Fibroblast of lung (primary cell): ENCODE results near the gene KRT23. TPM values are rescaled to one million over a fixed set of nuclear protein-coding genes. Genes with fewer than 3 reads are reported as not detected.

Experiments
- DNase-seq, 2 donors: peaks; one replicate each; pipeline versions ENCODE4 v3.0.0 to v3.0.0-alpha.2; 2010; ENCODE audit warnings: low read depth in 2 of 2
- H2AFZ ChIP-seq: 2 replicates; pipeline ENCODE4 v1.5.1; 2012; ENCODE audit warnings: low read length, control low read depth, inconsistent platforms
- H3K27ac ChIP-seq: 2 replicates; pipeline ENCODE4 v1.5.1; 2011; ENCODE audit warnings: low read length, control low read depth; ENCODE audit not compliant: insufficient read depth
- H3K27me3 ChIP-seq: 2 replicates; pipeline ENCODE4 v1.5.1; 2011; ENCODE audit warnings: mild to moderate bottlenecking, low read length; ENCODE audit not compliant: control insufficient read depth, insufficient read depth
- H3K36me3 ChIP-seq: 2 replicates; pipeline ENCODE4 v1.5.1; 2011; ENCODE audit warnings: low read length; ENCODE audit not compliant: control insufficient read depth, insufficient read depth
- H3K4me1 ChIP-seq: 2 replicates; pipeline ENCODE4 v1.5.1; 2011; ENCODE audit warnings: low read length; ENCODE audit not compliant: control insufficient read depth, insufficient read depth; ENCODE audit errors: extremely low read depth
- H3K4me2 ChIP-seq: 2 replicates; pipeline ENCODE4 v1.5.1; 2011; ENCODE audit warnings: low read length, control low read depth; ENCODE audit not compliant: insufficient read depth; ENCODE audit errors: extremely low read depth
- H3K4me3 ChIP-seq, 4 experiments: fragments of 200-600 bp in 1 of 4; sonication (generic) in 1 of 4; replicated peaks in 1 of 4; 2 replicates each; pipeline ENCODE4 v1.5.1; 2011 to 2016; ENCODE audit warnings: low read length in 4 of 4, low read depth in 3 of 4, mild to moderate bottlenecking in 3 of 4, control low read depth in 2 of 4, inconsistent platforms in 1 of 4, mixed read lengths in 1 of 4; ENCODE audit not compliant: insufficient read depth in 1 of 4; ENCODE audit errors: control extremely low read depth in 1 of 4
- H3K79me2 ChIP-seq: 2 replicates; pipeline ENCODE4 v1.5.1; 2012; ENCODE audit warnings: mild to moderate bottlenecking, low read length, inconsistent platforms; ENCODE audit not compliant: control insufficient read depth, insufficient read depth
- H3K9ac ChIP-seq: 2 replicates; pipeline ENCODE4 v1.5.1; 2011; ENCODE audit warnings: mild to moderate bottlenecking, low read length, control low read depth; ENCODE audit not compliant: insufficient read depth
- H3K9me3 ChIP-seq: 2 replicates; pipeline ENCODE4 v1.5.1; 2012; ENCODE audit warnings: low read depth, low read length; ENCODE audit not compliant: control insufficient read depth, insufficient read depth
- H4K20me1 ChIP-seq: 2 replicates; pipeline ENCODE4 v1.5.1; 2011; ENCODE audit warnings: low read length; ENCODE audit not compliant: control insufficient read depth, insufficient read depth; ENCODE audit errors: extremely low read depth
- CTCF ChIP-seq, 2 donors: IDR thresholded peaks in 1 of 2; conservative IDR thresholded peaks in 1 of 2; 1 replicate in 1 of 2; 2 replicates in 1 of 2; pipeline ENCODE4 v1.5.1; 2011 to 2012; ENCODE audit warnings: low read length in 2 of 2, control low read depth in 1 of 2, inconsistent platforms in 1 of 2, low read depth in 1 of 2, mild to moderate bottlenecking in 1 of 2
- EZH2 ChIP-seq: IDR thresholded peaks from 2 replicates; pipeline ENCODE4 v1.5.1; 2012; ENCODE audit warnings: low read length, control low read depth, mild to moderate bottlenecking; ENCODE audit errors: missing control alignments
- polyA plus RNA-seq, 2 donors: library from polyadenylated mRNA; depleted of rRNA in 1 of 2; stranded (reverse) in 1 of 2; unstranded in 1 of 2; fragments of >200 nt; gene quantifications; 2 replicates each; pipeline ENCODE4 v1.2.1, GENCODE V29; 2011 to 2012; ENCODE audit warnings: missing spikeins in 1 of 2
- total RNA-seq: library from RNA; depleted of rRNA; stranded (reverse); fragments of >200 nt; gene quantifications from 2 replicates; pipeline ENCODE4 v1.2.1, GENCODE V29; 2014

KRT23 gene
- total and polyA plus RNA-seq, 2 donors (not counting 1 experiment from before 2014, with no cell fraction given) = 0.17 TPM; not detected in 1

DNA sequence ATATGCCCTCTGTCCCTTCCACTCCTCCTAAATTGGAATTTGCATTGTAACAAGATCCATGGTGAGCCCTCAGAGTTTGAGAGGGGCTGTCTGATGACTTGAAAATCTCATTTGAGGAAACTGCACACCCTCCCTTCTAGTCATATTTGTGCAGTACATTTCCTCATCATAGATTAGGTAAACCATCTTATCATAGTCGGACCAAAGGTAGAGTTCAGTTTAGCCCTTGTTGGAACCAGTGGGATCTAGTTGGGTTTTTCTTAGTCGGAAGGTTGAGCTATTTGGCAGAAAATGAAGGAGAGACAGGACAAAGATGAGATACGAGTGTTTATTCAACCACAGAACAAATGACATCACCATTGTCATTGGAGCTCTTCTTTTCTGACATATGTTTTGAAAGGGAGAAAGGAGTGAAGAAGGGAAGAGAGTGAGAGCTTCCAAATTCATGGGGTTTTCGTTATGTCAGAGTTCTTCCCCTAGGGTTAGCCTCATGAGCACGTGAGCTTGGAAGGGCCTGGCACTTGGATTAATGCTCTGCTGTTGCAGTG is 36.6 kb downstream of the KRT23 start:
- Histone ChIP-seq H4K20me1 (no peaks in the 10 kb centered on the region), H3K4me3 (no peak overlapping the region), H3K9ac (no peak overlapping the region), H3K9me3 (no peaks in the 10 kb centered on the region), H3K4me1 (peaks cover 9% of the 10 kb centered on the region), H3K79me2 (no peaks in the 10 kb centered on the region), H3K36me3 (no peaks in the 10 kb centered on the region), H3K4me2 (no peak overlapping the region), H3K27me3 (no peaks in the 10 kb centered on the region), H2AFZ (no peak overlapping the region), H3K27ac (no peak overlapping the region)
- no peak for TF ChIP-seq CTCF (conservative IDR thresholded peaks at IDR 0.05 in 1 of 2, IDR thresholded peaks at IDR 0.05 in 1 of 2; ENCODE audit: low read depth in 1 of 2, low read length in 2 of 2)
- TF ChIP-seq EZH2 = no peak
- no peak for DNase-seq

DNA sequence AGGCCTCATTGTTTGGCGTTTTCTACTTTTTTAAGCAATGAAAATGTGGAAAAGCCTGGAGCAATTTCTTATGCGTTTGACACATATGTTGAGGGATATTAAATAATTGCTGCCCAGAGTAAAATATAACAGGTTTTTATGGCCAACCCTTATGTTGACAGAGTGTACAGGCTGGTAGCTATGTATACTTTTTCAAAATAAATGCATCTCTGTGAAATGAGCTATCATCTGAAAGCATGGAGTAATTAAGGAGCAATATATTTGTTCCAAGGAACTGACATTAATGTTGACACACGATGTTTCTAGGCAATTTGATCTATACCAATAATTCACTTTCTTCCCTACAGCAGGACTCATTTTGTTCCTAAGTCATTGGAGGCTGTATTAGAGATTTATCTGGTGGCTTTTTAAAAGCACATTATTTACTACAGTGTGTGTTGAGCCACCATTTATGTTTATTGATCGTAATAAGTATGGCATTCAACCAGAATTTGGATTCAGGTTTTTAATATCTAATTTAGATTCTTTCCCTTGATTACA is 40.5 kb downstream of the KRT23 start:
- H3K79me2 ChIP-seq = no peaks in the 10 kb centered on the region
- H3K9me3 ChIP-seq = no peaks in the 10 kb centered on the region
- DNase-seq = no peak
- H3K4me2 ChIP-seq = no peak overlapping the region
- no peak overlapping the region for H3K4me3 ChIP-seq
- no peak overlapping the region for H3K27ac ChIP-seq
- H3K36me3 ChIP-seq = no peaks in the 10 kb centered on the region
- peaks cover 17% of the 10 kb centered on the region for H3K27me3 ChIP-seq
- H4K20me1 ChIP-seq = no peaks in the 10 kb centered on the region
- no peak for TF ChIP-seq CTCF (conservative IDR thresholded peaks at IDR 0.05 in 1 of 2, IDR thresholded peaks at IDR 0.05 in 1 of 2; ENCODE audit: low read depth in 1 of 2, low read length in 2 of 2)
- no peak for TF ChIP-seq EZH2
- no peak overlapping the region for H3K9ac ChIP-seq
- H3K4me1 ChIP-seq = no peaks in the 10 kb centered on the region
- no peak overlapping the region for H2AFZ ChIP-seq

GRCh38 chr17:40895106-40895730 is 42.2 kb downstream of the KRT23 start:
- DNase-seq = no peak
- H3K36me3 ChIP-seq = no peaks in the 10 kb centered on the region
- H3K27ac ChIP-seq = no peak overlapping the region
- H3K4me1 ChIP-seq = no peaks in the 10 kb centered on the region
- no peaks in the 10 kb centered on the region for H3K79me2 ChIP-seq
- no peaks in the 10 kb centered on the region for H4K20me1 ChIP-seq
- TF ChIP-seq EZH2 (no peak), CTCF (conservative IDR thresholded peaks at IDR 0.05 in 1 of 2, IDR thresholded peaks at IDR 0.05 in 1 of 2; ENCODE audit: low read depth in 1 of 2, low read length in 2 of 2) (no peak)
- no peak overlapping the region for H3K9ac ChIP-seq
- H3K9me3 ChIP-seq = no peaks in the 10 kb centered on the region
- H3K27me3 ChIP-seq = peaks cover 17% of the 10 kb centered on the region
- no peak overlapping the region for H3K4me2 ChIP-seq
- H2AFZ ChIP-seq = no peak overlapping the region
- no peak overlapping the region for H3K4me3 ChIP-seq
